Endothelial cell of umbilical vein (primary cell): Measurements from ENCODE around the gene TBCD. TPM values are rescaled to one million over a fixed set of nuclear protein-coding genes. Genes with fewer than 3 reads are reported as not detected.

Experiments
- BruUV-seq: library from RNA; stranded (reverse); fragments of 400-500 nt; replicated peaks from 2 replicates; lab custom pipeline; 2021; lab: Mats Ljungman, UMichigan
- CTCF ChIA-PET: fragments of 300-600, 350-600 bp; sonication (Branson Sonifier 250); formaldehyde crosslinking; loops from one replicate; lab custom pipeline; 2021; ENCODE audit warnings: antibody characterized with exemption, inconsistent platforms; lab: Charles Lee
- POLR2A ChIA-PET: fragments of 300-600, 350-600 bp; sonication (Branson Sonifier 250); formaldehyde crosslinking; loops from one replicate; lab custom pipeline; 2021; ENCODE audit warnings: antibody characterized with exemption, inconsistent platforms; lab: Charles Lee
- DNase-seq: peaks from one replicate; pipeline ENCODE4 v3.0.0-alpha.2; 2011; ENCODE audit warnings: low read depth, low spot score
- FAIRE-seq: peaks from 2 replicates; lab custom pipeline; 2011; peaks lifted over from hg19 to GRCh38; lab: Jason Lieb, UNC
- H2AFZ ChIP-seq: 2 replicates; pipeline ENCODE4 v1.6.0; 2012; ENCODE audit warnings: low read depth, low read length, control low read depth, inconsistent platforms
- H3K27ac ChIP-seq: 2 replicates; pipeline ENCODE4 v1.5.1; 2011; ENCODE audit warnings: low read depth, mild to moderate bottlenecking, control low read depth, low read length, moderate library complexity; ENCODE audit not compliant: insufficient read depth
- H3K27me3 ChIP-seq, 2 experiments: 2 replicates each; pipeline versions ENCODE4 v1.6.0 to v1.6.1; 2011; ENCODE audit warnings: low read length in 2 of 2, mixed read lengths in 1 of 2; ENCODE audit not compliant: control insufficient read depth in 2 of 2, insufficient read depth in 2 of 2
- H3K36me3 ChIP-seq, 2 experiments: 2 replicates in 1 of 2; 3 replicates in 1 of 2; pipeline ENCODE4 v1.5.1; 2011; ENCODE audit warnings: low read length in 2 of 2, mild to moderate bottlenecking in 1 of 2, moderate library complexity in 1 of 2; ENCODE audit not compliant: control insufficient read depth in 2 of 2, insufficient read depth in 2 of 2; ENCODE audit errors: extremely low read depth in 1 of 2
- H3K4me1 ChIP-seq: 3 replicates; pipeline ENCODE4 v1.5.1; 2011; ENCODE audit warnings: mild to moderate bottlenecking, low read length; ENCODE audit not compliant: control insufficient read depth, insufficient read depth; ENCODE audit errors: extremely low read depth
- H3K4me2 ChIP-seq: 2 replicates; pipeline ENCODE4 v1.6.1; 2011; ENCODE audit warnings: low read length, control low read depth, mixed read lengths; ENCODE audit not compliant: insufficient read depth
- H3K4me3 ChIP-seq, 3 experiments: fragments of 200-600 bp in 1 of 3; sonication (generic), shearing (Covaris generic) in 1 of 3; replicated peaks in 1 of 3; 2 replicates each; pipeline ENCODE4 v1.5.1; 2011 to 2016; ENCODE audit warnings: control low read depth in 3 of 3, low read length in 3 of 3, mild to moderate bottlenecking in 2 of 3, inconsistent platforms in 1 of 3, low read depth in 1 of 3, moderate library complexity in 1 of 3; ENCODE audit not compliant: insufficient read depth in 1 of 3
- H3K79me2 ChIP-seq: 2 replicates; pipeline ENCODE4 v1.6.0; 2012; ENCODE audit warnings: low read length, inconsistent platforms; ENCODE audit not compliant: control insufficient read depth, insufficient read depth
- H3K9ac ChIP-seq: replicated peaks from 2 replicates; pipeline ENCODE3; 2011; ENCODE audit warnings: low read length, control low read depth; ENCODE audit not compliant: insufficient read depth; ENCODE audit errors: extremely low read depth
- H3K9me1 ChIP-seq: replicated peaks from 3 replicates; pipeline ENCODE4 v1.6.0; 2011; ENCODE audit warnings: mild to moderate bottlenecking, low read length; ENCODE audit not compliant: control insufficient read depth, insufficient read depth; ENCODE audit errors: extremely low read depth
- H3K9me3 ChIP-seq: replicated peaks from 2 replicates; pipeline ENCODE4 v1.5.1; 2012; ENCODE audit warnings: low read length, inconsistent platforms; ENCODE audit not compliant: control insufficient read depth, insufficient read depth
- H4K20me1 ChIP-seq: replicated peaks from 2 replicates; pipeline ENCODE3; 2011; ENCODE audit warnings: mild to moderate bottlenecking, low read length; ENCODE audit not compliant: control insufficient read depth, insufficient read depth; ENCODE audit errors: extremely low read depth
- EZH2 ChIP-seq: IDR thresholded peaks from 2 replicates; pipeline ENCODE4 v1.6.1; 2012; ENCODE audit warnings: borderline replicate concordance, low read depth, mild to moderate bottlenecking, moderate library complexity, low read length, inconsistent platforms; ENCODE audit not compliant: severe bottlenecking
- FOS ChIP-seq: IDR thresholded peaks from 2 replicates; pipeline ENCODE4 v1.6.1; 2011; ENCODE audit warnings: mild to moderate bottlenecking, low read length, moderate library complexity, borderline replicate concordance; ENCODE audit not compliant: insufficient read depth
- GATA2 ChIP-seq: IDR thresholded peaks from 2 replicates; pipeline ENCODE4 v1.7.0; 2011; ENCODE audit warnings: low read depth, mild to moderate bottlenecking, moderate library complexity, mixed read lengths, low read length; ENCODE audit not compliant: insufficient read length, insufficient read depth
- JUN ChIP-seq: IDR thresholded peaks from 2 replicates; pipeline ENCODE4 v1.6.1; 2011; ENCODE audit warnings: borderline replicate concordance, low read depth; ENCODE audit not compliant: insufficient read length, insufficient read depth
- MAX ChIP-seq: IDR thresholded peaks from 2 replicates; pipeline ENCODE4 v1.6.1; 2011; ENCODE audit not compliant: insufficient read depth, insufficient read length
- MYC ChIP-seq: IDR thresholded peaks from one replicate; pipeline ENCODE4 v1.6.1; 2011; ENCODE audit warnings: mild to moderate bottlenecking, low read depth, low read length
- POLR2A ChIP-seq: IDR thresholded peaks from 2 replicates; pipeline ENCODE4 v1.6.1; 2012; ENCODE audit warnings: low read depth, mild to moderate bottlenecking, control low read depth, low read length
- POLR2AphosphoS5 ChIP-seq: IDR thresholded peaks from 2 replicates; pipeline ENCODE4 v1.6.1; 2012; ENCODE audit warnings: low read depth, mild to moderate bottlenecking, control low read depth, low read length, moderate library complexity; ENCODE audit not compliant: insufficient read depth
- dilution Hi-C: fragments of 300-500 bp; cut with MboI; formaldehyde crosslinking; loops from one replicate; pipeline ENCODE4 v1.15.0; 2019; ENCODE audit warnings: low sequenced_read_pairs; ENCODE audit not compliant: extremely low pct_ligation_motif_present
- intact Hi-C: fragments of 100-400 bp; cut with micrococcal nuclease; formaldehyde crosslinking; loops from one replicate; pipeline ENCODE4 v1.10.0; 2022
- polyA plus RNA-seq, 4 experiments: library from polyadenylated mRNA; depleted of rRNA in 3 of 4; stranded (reverse) in 3 of 4; unstranded in 1 of 4; fragments of >200 nt; gene quantifications; 2 replicates each; pipeline versions ENCODE4 v1.2.1 to v1.2.3, GENCODE V29; 2011 to 2012; ENCODE audit warnings: missing spikeins in 1 of 4
- total RNA-seq: library from RNA; stranded (reverse); gene quantifications from 2 replicates; pipeline ENCODE4 v1.2.3, GENCODE V29; 2021
- TF ChIP-seq, protein P1 (sequence below), 2 donors: IDR thresholded peaks; 1 replicate in 1 of 2; 2 replicates in 1 of 2; pipeline ENCODE4 v1.5.1; 2011; ENCODE audit warnings: low read length in 2 of 2, mild to moderate bottlenecking in 2 of 2, moderate library complexity in 2 of 2, control low read depth in 1 of 2, inconsistent platforms in 1 of 2, low read depth in 1 of 2; ENCODE audit not compliant: insufficient read depth in 1 of 2; ENCODE audit errors: extremely low read depth in 1 of 2

The TBCD gene
- total and polyA plus RNA-seq, 2 donors (not counting 3 experiments of a cell fraction or from before 2014, with no cell fraction given), result 121 to 145 TPM

DNA sequence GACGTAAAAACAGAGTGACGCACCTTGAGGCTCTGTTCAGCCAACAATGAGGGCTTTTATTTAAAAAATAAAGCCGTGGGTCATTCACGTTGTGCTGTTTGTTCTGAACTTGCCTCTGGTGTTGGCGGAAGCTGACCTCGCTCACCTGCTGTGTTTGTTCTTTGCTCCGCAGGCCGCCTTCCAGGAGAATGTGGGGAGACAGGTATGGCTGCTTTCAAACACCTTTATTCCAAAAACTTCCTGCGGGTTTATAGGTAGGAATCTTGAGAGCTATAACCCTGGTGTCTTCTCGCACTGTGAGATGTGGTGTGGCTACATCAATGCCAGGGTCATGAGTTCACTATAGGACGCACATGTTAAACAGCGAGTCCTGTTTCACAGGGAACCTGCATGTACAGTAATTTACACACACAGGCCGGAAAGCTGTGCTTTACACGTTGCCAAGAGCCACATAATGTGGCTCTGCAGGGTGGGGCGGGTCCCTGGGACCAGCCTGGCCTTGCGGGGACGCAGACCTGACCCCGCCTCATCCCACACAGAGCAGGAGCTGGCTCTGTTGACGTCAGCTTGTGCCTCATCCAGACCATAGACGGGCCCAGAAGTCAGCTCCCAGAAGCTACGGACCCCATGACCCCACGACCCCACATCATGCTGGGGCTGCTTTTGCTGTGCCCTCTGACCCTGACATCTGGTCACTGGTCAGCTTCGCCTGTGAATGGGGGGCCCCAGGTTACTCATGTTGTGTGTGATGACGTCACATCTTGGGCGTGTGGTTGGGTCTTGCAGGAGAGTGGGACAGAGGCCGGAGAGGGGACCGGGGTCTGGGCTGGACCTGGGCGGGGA is 137.9 kb downstream of the TBCD start:
- dilution Hi-C loops, result no loop called here
- CTCF ChIA-PET, result interaction anchor here (1.0 kb wide), 1 partner anchor 13 kb away, joined by 3 read pairs; no protein-coding TSS in a partner anchor
- intact Hi-C loops, result no loop called here
- no peaks in the 10 kb centered on the region for H3K27me3 ChIP-seq
- H3K9ac ChIP-seq, result no peak overlapping the region
- no peaks in the 10 kb centered on the region for H4K20me1 ChIP-seq
- no peak overlapping the region for H3K4me2 ChIP-seq
- H3K4me3 ChIP-seq, result no peak overlapping the region
- H3K79me2 ChIP-seq, result peaks cover 18% of the 10 kb centered on the region
- H3K4me1 ChIP-seq, result peaks cover 14% of the 10 kb centered on the region
- FAIRE-seq (no peak), DNase-seq (no peak)
- TF ChIP-seq POLR2AphosphoS5 (no peak), MYC (no peak), JUN (no peak), GATA2 (no peak), POLR2A (no peak), FOS (no peak), MAX (no peak), EZH2 (no peak)
- TF ChIP-seq, protein P1, sequence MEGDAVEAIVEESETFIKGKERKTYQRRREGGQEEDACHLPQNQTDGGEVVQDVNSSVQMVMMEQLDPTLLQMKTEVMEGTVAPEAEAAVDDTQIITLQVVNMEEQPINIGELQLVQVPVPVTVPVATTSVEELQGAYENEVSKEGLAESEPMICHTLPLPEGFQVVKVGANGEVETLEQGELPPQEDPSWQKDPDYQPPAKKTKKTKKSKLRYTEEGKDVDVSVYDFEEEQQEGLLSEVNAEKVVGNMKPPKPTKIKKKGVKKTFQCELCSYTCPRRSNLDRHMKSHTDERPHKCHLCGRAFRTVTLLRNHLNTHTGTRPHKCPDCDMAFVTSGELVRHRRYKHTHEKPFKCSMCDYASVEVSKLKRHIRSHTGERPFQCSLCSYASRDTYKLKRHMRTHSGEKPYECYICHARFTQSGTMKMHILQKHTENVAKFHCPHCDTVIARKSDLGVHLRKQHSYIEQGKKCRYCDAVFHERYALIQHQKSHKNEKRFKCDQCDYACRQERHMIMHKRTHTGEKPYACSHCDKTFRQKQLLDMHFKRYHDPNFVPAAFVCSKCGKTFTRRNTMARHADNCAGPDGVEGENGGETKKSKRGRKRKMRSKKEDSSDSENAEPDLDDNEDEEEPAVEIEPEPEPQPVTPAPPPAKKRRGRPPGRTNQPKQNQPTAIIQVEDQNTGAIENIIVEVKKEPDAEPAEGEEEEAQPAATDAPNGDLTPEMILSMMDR (IDR thresholded peaks at IDR 0.05; ENCODE audit: extremely low read depth in 1 of 2, insufficient read depth in 1 of 2, low read depth in 1 of 2, low read length in 2 of 2), result no peak
- H3K27ac ChIP-seq, result no peak overlapping the region
- no peaks in the 10 kb centered on the region for H3K9me1 ChIP-seq
- H2AFZ ChIP-seq, result no peak overlapping the region
- POLR2A ChIA-PET, result no interaction called here
- H3K9me3 ChIP-seq, result no peaks in the 10 kb centered on the region
- H3K36me3 ChIP-seq, result peaks cover 2 to 17% of the 10 kb centered on the region in 2 experiments
- BruUV-seq, result no TSS peak
